Head of caudate nucleus (tissue), 42 donors: ENCODE measurements around the gene HIVEP3.
A peak's percentile ranks its signal among the peaks of the same experiment; 100 is the strongest.

ENCODE experiments used
- DNase-seq, 42 donors: peaks; one replicate each; pipeline versions ENCODE4 v3.0.0 to v3.0.0-alpha.2; 2020 to 2021; ENCODE audit warnings: mixed read lengths in 7 of 42
- intact Hi-C: fragments of 100-400 bp; cut with DNase I; formaldehyde crosslinking; loops from one replicate; pipeline ENCODE4 v1.15.0; 2022

The HIVEP3 gene

DNA sequence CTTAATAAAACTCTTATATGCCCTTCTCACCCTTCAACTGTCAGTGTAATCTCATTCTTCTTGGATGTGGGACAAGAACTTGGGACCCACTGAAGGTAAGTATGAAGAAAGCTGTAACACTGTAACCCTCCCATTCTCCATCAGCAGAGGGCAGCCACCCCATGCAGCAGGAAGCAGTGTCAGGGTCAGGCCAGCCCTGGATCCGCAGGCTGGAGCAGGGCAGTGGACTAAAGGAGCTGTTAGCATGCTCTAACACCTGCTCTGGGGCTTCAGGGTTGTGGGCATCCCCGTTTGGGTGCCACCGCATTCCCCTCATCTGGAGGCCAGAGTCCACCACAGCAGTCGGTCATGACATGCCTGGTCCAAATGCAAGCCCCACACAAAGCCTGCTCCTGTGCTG lies 156.5 kb downstream of the HIVEP3 start:
- intact Hi-C loops: no loop called here
- peak in 1 of 42 donors; percentile 16 for DNase-seq

DNA sequence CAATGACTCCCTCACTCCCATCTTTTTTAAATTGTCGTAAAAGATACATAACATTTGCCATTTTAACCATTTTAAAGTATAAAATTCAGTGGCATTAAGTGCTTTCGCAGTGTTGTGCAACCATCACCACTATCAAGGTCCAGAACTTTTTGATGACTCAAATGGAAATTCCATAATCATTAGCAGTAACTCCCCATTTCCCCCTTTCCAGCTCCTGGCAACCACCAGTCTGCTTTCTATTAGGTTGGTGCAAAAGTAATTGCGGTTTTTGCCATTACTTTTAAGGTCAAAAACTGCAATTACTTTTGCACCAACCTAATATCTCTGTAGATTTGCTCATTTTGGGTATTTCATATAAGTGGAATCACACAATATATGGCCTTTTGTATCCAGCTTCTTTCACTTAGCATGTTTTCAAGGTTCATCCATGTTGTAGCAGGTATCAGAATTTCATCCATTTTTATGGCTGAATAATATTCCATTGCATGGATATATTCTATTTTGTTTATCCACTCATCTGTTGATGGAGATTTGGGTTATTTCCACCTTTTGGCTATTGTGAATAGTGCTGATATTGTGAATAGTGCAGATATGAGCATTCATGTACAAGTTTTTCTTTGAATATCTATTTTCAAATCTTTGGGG lies 159.7 kb downstream of the HIVEP3 start:
- DNase-seq: no peak
- intact Hi-C loops: no loop called here

DNA sequence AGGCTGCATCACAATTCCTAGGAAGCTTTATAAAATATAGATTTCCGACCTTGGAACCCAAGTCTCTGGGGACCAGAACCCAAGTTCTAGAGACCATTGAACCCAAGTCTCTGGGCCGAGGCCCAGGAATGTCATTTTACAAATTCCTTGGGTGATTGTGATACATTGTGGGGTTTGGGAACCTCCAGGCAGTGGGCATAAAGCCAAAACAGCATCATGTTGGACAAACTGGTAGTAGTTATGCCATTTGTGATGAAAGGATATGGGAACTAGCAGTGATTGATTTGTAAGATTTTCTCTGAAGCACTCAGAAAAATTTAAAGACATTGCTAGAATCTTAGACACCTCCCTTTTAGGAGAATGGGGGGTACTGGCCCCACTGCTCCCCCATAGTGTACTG lies 160.2 kb downstream of the HIVEP3 start:
- DNase-seq: no peak
- intact Hi-C loops: no loop called here

DNA sequence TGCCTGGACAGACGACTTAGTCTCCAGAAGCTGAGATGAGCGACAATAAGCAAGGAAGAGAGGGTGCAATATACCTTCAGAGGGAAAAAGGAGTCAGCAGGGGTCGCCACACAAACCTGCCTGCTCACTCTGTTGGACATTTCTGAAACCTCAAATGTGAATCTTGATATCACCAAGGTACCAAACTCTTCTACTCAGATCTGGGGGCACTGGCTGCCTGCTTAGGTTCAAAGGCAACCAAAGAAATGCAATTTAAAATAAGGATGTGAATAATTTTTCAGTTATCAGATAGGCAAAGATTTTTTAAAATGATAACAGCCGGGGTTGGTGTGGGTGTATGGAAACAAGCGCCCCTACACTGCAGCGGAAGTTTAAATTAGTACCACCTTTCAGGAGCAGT lies 164.2 kb downstream of the HIVEP3 start:
- no peak for DNase-seq
- intact Hi-C loops: no loop called here

DNA sequence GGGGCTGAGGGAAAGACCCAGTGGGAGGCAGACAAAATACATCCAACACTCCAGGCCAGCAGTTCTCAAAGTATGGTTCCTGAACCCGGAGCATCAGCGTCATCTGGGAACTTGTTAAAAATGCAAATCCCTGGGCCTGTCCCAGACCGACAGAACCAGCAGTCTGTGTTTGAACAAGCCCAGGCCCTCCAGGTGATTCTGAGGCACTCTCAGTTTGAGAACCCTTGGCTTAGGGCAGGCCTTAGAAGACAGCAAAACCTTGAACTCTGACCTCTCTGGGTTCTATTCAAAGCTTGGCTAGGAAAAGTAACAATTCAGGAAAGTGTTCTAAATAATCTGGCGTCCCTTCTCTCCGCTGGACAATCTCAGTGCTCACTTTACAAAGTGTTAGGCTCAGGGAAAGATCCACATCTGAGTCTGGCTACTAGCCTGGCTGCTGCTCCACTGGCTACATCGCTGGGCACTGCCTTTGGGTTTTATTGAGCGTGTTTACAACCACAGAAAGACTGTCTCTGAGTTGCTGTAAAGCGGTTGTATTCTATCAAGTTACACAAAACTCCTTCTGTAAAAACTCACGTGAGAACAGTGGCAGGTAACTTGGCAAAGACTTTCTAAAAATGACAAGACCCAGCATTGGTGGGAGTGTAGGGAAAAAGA lies 166.1 kb downstream of the HIVEP3 start:
- peak in 1 of 42 donors; percentile 8 for DNase-seq
- intact Hi-C loops: no loop called here

DNA sequence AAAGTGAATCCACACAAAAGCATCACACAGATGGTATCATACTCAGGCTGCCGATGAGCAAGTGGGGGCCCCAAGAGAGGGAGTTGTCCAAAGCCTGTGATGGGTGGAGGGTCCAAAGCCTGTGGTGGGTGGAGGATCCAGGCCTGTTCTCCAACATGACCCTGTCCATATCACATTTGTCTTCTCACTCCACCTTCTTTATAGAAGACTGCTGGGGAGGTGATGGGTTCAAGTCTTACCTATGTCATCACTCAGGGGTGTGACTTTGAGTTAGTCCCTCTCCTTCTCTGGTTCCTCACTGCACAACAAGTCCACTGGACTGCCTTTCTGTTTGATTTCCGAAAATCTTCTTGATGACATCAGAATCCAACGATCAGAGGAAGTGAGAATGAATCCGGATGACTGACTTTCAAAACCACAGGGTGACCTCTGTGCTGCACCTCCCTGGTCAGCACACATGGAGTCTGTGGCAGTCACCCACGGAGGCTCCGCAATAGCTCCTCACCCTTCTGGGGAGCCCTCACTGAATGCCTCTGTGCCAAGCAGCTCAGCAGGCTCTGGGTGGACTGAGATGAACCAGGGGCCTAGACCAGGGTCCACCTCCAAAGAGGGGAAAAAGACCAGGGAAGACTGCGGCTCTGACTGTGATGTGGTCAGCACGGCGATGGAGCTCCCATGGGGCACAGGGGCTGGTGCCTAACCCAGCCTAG lies 166.8 kb downstream of the HIVEP3 start:
- DNase-seq: peak in 4 of 42 donors; percentile 13 to 57 (median 27)
- intact Hi-C loops: no loop called here

DNA sequence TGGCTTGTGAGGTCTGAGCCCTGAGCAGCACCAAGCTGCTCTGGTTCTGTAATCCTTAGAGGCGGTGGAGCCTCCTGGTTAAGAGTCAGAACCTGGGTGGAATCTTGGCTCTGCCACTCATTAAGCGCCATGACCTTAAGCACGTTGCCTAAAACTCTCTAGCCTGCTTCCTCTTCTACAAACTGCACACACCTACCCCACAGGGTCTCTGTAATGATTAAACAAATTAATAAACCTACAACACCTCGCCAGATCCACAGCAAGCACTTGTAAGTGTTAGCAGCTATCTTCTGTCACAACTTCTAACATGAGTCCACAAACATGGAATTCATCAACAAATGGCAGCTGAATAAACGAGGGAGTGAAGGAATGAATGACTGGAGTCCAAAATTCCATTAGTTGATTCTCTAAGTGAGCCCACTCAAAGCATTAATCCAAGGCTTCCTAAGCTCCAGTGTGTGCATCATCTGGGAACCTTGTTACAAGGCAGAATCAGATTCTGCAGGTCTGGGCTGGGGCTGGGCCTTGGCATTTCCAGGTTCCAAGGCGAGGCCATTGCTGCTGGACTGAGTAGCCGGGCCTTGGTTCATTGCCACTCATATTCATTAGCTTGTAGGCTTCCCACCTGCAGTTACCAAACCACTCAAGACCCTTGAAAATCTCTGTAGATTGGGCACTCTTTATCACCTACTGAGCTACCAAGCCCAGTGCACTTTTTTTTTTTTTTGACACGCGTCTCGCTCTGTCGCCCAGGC lies 168.6 kb downstream of the HIVEP3 start:
- intact Hi-C loops: no loop called here
- no peak for DNase-seq

DNA sequence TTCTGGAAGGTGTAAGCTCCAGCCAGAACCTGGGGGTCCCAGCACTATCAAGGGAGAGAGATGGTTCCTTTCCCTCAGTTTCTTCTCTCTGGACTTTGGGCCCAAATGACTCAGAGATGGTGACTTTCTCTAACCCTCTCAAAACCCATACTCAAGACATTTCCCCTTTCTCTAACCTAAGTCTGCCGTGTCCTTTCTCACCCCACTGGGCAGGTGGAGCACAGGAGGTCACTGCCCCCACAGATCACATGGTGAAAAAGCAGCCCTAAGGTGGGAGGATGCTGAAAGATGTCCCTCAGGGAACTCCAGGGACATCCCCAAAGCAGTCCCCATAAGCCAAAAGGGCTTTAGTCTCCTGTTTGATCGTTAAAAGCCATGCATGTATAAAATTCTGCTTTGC lies 173.7 kb downstream of the HIVEP3 start:
- no peak for DNase-seq
- intact Hi-C loops: no loop called here

DNA sequence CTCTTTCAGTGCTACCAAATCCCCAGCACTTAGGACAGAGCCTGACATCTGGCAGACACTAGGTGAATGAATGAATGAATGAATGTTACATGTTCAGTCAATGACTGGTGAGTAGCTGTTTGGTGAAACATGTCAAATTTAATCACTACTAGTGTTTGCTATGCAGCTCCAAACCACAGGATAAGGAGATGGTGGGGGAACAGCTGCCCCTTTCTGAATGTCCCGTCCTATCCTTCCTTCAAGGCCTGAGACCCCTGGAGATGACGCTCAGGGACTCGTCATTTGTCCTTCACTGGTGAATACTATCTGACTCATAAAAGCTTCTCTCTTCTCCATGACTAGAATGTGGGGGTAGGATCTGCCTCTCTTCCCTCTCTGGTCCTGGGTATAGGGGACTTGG lies 175.4 kb downstream of the HIVEP3 start:
- intact Hi-C loops: no loop called here
- no peak for DNase-seq

DNA sequence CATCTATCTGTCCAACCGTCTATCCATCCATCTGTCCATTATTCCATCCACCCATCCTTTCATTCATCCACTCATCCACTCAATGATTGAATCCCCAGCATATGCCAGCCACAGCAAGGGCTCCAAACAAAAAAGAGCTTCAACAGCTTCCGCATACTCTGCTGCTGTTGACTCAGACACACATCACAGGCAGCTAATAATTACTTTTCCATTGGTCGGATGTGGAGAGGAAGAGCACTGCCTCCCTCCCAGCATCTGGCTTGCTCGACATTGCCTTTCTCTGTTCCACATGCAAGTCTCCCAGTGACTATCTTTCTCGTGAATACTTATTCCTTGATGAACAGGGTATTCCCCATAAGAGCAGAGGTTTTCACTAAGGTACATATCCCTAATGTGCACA lies 176.5 kb downstream of the HIVEP3 start:
- DNase-seq: peak in 1 of 42 donors; percentile 15
- intact Hi-C loops: no loop called here

DNA sequence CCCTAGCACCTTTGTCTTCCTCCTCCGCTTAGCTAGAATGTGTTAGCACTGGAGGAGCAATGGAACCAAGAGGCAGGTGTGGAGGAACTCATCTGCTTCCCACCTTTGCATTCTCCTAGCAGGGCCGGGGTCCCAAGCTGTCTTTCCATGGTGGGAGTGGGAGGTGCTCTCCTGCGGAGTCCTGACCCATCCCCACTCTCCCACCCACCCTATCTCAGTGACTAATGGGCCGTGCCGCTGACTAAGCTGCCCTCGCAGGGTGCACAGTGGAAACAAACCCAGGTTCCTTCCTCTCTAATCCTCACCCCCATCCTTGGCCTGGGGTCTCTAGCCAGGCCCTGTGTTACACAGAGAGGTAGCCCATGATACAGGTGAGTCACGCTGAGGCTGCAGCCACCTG lies 177.5 kb downstream of the HIVEP3 start:
- intact Hi-C loops: no loop called here
- no peak for DNase-seq

DNA sequence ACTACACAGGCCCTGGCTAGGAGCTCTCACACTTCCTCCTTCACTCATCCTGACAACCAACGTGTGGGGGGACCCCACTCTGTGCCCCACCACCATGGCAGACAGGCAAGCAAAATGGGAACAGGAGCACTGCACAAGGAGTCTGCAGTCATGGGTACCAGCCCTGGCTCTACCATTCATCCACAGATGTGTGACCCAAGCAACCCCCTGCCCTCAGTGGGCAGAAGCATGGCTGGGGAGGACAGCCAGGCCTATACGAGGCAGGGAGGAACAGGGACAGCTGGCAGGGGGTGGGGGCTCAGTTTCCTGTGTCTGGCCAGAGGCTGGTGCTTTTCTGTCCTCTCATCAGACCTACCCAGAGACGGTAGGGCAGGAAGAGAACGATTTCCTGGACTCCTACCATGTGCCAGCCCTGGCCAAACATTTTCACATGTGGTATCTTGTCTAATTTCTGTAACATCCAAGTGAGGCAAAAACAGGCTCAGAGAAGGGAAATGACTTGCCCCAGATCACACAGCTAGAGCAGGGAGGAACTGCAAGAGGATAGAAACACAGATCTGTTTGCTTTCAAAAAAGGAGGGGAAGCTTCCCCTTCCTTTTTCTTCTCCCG lies 178.0 kb downstream of the HIVEP3 start:
- intact Hi-C loops: no loop called here
- DNase-seq: no peak

DNA sequence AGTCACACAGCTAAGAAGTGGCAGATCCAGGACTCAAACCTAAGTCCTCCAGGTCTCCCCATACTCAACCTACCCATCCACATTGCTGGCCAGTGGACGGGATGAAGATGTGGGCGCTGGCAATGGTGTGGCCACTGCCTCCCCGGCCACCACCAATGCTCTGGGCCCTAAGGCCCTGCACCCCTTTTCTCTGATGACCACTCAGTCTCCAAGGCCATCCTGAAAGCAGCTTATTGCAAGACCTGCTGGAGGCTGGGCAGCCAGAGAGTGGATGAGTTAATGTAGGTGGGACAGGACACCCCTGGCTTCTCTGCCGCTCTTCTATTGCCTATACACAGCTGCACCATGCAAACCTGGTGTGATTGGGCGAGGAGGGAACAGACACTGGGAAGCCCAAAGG lies 178.7 kb downstream of the HIVEP3 start:
- intact Hi-C loops: no loop called here
- DNase-seq: no peak

DNA sequence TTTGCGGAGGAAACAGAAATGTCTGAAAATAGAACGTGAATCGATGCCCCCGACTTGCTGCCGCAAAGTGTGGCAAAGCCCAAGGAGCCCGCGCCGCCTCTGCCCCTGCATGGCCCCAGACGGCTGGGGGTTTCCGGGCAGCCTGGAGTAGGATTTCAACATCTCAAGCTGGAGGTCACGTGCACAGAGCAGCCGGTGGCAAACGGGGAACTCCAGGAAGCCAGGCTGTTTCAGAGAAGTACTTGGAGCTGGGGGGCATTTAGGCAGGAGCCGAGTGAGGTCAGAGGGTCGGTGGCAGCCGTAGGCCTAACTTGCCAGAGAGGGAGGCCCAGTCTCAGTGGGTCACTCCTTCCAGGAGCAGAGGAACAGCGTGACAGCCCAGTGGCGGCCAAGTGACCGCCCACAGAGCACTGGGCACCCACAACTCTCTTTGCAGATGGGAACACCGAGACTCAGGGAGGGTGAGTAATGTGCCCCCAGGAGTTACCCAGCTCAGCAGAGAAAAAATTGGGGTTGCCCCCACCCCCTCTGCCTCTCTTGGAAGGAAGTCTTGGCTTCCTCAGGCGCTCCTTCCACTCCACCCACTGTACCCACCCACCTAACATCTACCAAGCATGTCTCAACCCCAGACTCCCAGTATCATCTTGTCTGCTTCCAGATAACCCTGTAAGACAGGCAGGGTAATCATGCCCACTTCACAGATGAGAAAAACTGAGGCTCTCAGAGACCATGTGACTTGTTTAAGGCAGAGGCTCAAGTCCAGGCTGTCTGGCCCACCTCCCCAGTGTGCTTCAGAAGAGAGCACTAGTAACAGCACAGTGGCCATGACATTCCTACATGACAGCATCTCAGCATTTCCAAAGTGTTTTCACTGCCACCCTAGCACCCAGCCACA lies 179.4 kb downstream of the HIVEP3 start:
- peak; percentile 34 to 78 (median 60) for DNase-seq
- intact Hi-C loops: no loop called here

DNA sequence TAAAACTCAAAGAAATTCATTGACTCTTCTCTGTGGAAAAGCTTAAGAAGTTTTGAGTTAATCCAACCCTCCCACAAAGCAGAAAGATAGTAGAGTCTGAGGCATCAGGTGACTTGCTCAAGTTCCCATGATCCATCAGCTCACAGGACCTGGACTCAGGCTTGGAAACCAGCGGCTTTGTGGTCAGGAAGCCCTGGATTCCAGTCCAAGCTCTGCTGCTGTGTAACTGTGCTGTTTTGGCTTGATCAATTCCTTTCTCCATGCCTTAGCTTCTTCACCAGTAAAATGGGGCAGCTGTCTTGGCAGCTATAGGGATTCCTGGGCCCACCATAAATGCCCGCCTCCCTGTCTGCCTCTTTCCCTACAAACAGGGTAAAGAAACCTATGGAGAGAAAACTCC lies 180.2 kb downstream of the HIVEP3 start:
- no peak for DNase-seq
- intact Hi-C loops: no loop called here

DNA sequence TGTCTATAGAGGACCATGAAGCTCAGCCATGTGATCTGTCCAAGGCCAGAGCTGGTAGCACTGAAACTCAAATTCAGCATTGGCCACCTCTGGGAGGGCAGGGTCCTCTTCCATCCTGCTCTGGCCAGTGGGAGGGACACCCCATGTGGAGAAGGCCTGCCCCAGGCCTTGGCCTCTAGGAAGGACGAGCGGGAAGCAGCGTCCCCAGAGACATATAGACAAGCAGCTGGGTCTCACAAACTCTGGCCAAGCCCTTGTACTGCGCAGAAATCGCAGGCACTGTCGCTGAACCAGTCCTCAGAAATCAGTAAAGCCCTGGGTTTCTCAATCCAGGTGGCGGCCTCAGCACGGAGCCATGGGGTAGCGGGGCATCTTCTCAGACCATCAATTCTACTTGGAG lies 180.7 kb downstream of the HIVEP3 start:
- intact Hi-C loops: no loop called here
- no peak for DNase-seq

DNA sequence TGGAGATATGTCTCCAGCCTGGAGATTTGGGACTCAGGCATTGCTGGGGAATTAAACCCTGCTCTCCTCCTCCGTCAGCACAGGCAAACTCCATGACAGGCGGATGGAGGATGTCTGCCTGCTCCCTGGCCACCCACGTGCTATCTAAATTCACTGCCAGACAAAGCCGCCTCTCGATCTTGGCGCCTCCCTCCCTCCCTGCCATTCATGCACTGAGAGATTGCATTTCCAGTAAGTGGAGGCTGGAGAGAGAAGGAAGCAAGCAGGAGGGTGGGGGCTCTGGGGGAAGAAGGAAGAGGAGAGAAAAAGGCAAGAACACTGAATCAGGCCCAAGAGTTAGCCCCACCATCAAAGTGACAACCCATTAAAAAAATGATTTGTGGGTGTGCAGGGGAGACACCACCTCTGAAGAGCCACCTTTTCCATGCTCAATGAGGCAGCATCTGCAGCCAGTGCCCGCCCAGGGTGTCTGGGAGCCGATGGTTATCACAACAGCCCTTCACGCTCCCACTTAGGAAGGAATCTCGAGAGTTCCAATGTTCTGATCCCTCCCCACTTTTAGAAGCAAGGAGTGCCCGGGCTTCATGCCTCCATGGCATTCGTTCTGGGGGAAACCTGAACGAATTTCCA lies 183.0 kb downstream of the HIVEP3 start:
- intact Hi-C loops: no loop called here
- DNase-seq: peak; percentile 33 to 94 (median 78)

DNA sequence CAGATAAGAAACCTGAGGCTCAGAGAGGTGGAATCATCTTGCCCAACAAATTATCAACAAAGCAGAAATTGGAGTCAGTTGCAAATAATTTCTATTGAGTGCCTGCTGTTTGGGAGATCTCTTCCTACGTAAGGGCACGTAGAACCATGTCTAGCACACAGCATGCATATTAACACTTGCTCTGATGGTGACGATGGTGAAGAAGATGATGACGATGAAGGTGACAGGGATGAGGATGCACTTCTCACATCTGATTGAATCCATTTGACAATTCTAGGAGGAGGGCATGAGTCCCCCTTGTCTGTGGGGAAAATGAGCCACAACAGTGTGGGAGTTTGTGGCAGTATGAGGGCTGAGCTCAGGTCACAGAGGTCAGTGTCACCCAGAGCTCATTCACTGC lies 183.6 kb downstream of the HIVEP3 start:
- intact Hi-C loops: no loop called here
- DNase-seq: no peak
